ENCODE data around the gene ZNF367.
"Not testable (repeated sequence)": the region's sequence is repeated elsewhere in the genome, so short reads cannot be mapped to it uniquely, and the experiment has no call there.

ZNF367 gene

GRCh38 chr9:96379461-96379860 is 38.7 kb downstream of the ZNF367 start:
- H3K9me3 ChIP-seq (ENCODE audit: insufficient read depth, low read depth, low read length), result no peaks in the 10 kb centered on the region
- peaks cover 21% of the 10 kb centered on the region; the same call in 1 of the 2 replicates for H3K4me1 ChIP-seq (ENCODE audit: insufficient read depth, low read length)
- H3K4me3 ChIP-seq (ENCODE audit: low read length), result no peak overlapping the region
- no peak overlapping the region for H3K27ac ChIP-seq (ENCODE audit: low read depth, low read length)
- peaks cover 3% of the 10 kb centered on the region; the same call in 1 of the 2 replicates for H3K27me3 ChIP-seq (ENCODE audit: insufficient read depth, low read length)
- 98% methylated on average over 2 of the region's 2 CpGs for WGBS
- H3K9ac ChIP-seq (ENCODE audit: low read depth, low read length), result no peak overlapping the region
- H3K36me3 ChIP-seq (ENCODE audit: insufficient read depth, low read length), result no peaks in the 10 kb centered on the region

- Histone ChIP-seq H3K4me1 (ENCODE audit: insufficient read depth, low read length) (peaks cover 18% of the 10 kb centered on the region; the same call in 1 of the 2 replicates), H3K9me3 (ENCODE audit: insufficient read depth, low read depth, low read length) (no peaks in the 10 kb centered on the region), H3K36me3 (ENCODE audit: insufficient read depth, low read length) (no peaks in the 10 kb centered on the region)
These were observed 40.0 kb downstream of the ZNF367 start for GRCh38 chr9:96378187-96378586.

GRCh38 chr9:96376891-96377874 is 41.0 kb downstream of the ZNF367 start:
- H3K9ac ChIP-seq (ENCODE audit: low read depth, low read length), result peak overlapping the region; percentile 5
- no peaks in the 10 kb centered on the region for H3K9me3 ChIP-seq (ENCODE audit: insufficient read depth, low read depth, low read length)
- no peaks in the 10 kb centered on the region for H3K27me3 ChIP-seq (ENCODE audit: insufficient read depth, low read length)
- H3K27ac ChIP-seq (ENCODE audit: low read depth, low read length), result no peak overlapping the region
- H3K4me1 ChIP-seq (ENCODE audit: insufficient read depth, low read length), result peaks cover 11% of the 10 kb centered on the region; the same call in 1 of the 2 replicates
- 85% methylated on average over 13 of the region's 13 CpGs for WGBS
- H3K4me3 ChIP-seq (ENCODE audit: low read length), result no peak overlapping the region
- H3K36me3 ChIP-seq (ENCODE audit: insufficient read depth, low read length), result no peaks in the 10 kb centered on the region

More at GRCh38 chr9:96378187-96378586, 40.0 kb downstream of the ZNF367 start:
- WGBS, result 89% methylated on average over 3 of the region's 3 CpGs
- Histone ChIP-seq H3K27ac (ENCODE audit: low read depth, low read length) (no peak overlapping the region), H3K4me3 (ENCODE audit: low read length) (no peak overlapping the region), H3K9ac (ENCODE audit: low read depth, low read length) (no peak overlapping the region), H3K27me3 (ENCODE audit: insufficient read depth, low read length) (peaks cover 3% of the 10 kb centered on the region; the same call in 1 of the 2 replicates)

GRCh38 chr9:96375507-96375906 is 42.7 kb downstream of the ZNF367 start:
- not testable (repeated sequence) for H3K4me3 ChIP-seq (ENCODE audit: low read length); H3K27me3 ChIP-seq (ENCODE audit: insufficient read depth, low read length); H3K9me3 ChIP-seq (ENCODE audit: insufficient read depth, low read depth, low read length); H3K9ac ChIP-seq (ENCODE audit: low read depth, low read length); H3K27ac ChIP-seq (ENCODE audit: low read depth, low read length); H3K36me3 ChIP-seq (ENCODE audit: insufficient read depth, low read length)
- 96% methylated on average over 6 of the region's 6 CpGs for WGBS
- H3K4me1 ChIP-seq (ENCODE audit: insufficient read depth, low read length), result peaks cover 11% of the 10 kb centered on the region; the same call in 1 of the 2 replicates

- no peak overlapping the region for H3K4me3 ChIP-seq (ENCODE audit: low read length)
- H3K9ac ChIP-seq (ENCODE audit: low read depth, low read length), result no peak overlapping the region
- H3K27me3 ChIP-seq (ENCODE audit: insufficient read depth, low read length), result no peaks in the 10 kb centered on the region
- no CpG with 5 or more reads among the region's 1 CpG for WGBS
- H3K27ac ChIP-seq (ENCODE audit: low read depth, low read length), result no peak overlapping the region
- H3K9me3 ChIP-seq (ENCODE audit: insufficient read depth, low read depth, low read length), result no peaks in the 10 kb centered on the region
- H3K4me1 ChIP-seq (ENCODE audit: insufficient read depth, low read length), result no peaks in the 10 kb centered on the region
- peaks cover 12% of the 10 kb centered on the region for H3K36me3 ChIP-seq (ENCODE audit: insufficient read depth, low read length)
These were observed 50.2 kb downstream of the ZNF367 start for GRCh38 chr9:96367943-96368342.

GRCh38 chr9:96363175-96363967 is 54.8 kb downstream of the ZNF367 start:
- no peaks in the 10 kb centered on the region for H3K4me1 ChIP-seq (ENCODE audit: insufficient read depth, low read length)
- H3K9me3 ChIP-seq (ENCODE audit: insufficient read depth, low read depth, low read length), result no peaks in the 10 kb centered on the region
- no peaks in the 10 kb centered on the region for H3K27me3 ChIP-seq (ENCODE audit: insufficient read depth, low read length)
- 95% methylated on average over 9 of the region's 9 CpGs for whole genome bisulfite sequencing
- H3K27ac ChIP-seq (ENCODE audit: low read depth, low read length), result no peak overlapping the region
- H3K9ac ChIP-seq (ENCODE audit: low read depth, low read length), result no peak overlapping the region
- H3K4me3 ChIP-seq (ENCODE audit: low read length), result no peak overlapping the region
- H3K36me3 ChIP-seq (ENCODE audit: insufficient read depth, low read length), result peaks cover 21% of the 10 kb centered on the region

GRCh38 chr9:96362119-96362518 is 56.1 kb downstream of the ZNF367 start:
- not testable (repeated sequence) for H3K9ac ChIP-seq (ENCODE audit: low read depth, low read length); H3K9me3 ChIP-seq (ENCODE audit: insufficient read depth, low read depth, low read length); H3K27ac ChIP-seq (ENCODE audit: low read depth, low read length); H3K4me3 ChIP-seq (ENCODE audit: low read length); H3K4me1 ChIP-seq (ENCODE audit: insufficient read depth, low read length); H3K27me3 ChIP-seq (ENCODE audit: insufficient read depth, low read length)
- 95% methylated on average over 6 of the region's 6 CpGs for WGBS
- H3K36me3 ChIP-seq (ENCODE audit: insufficient read depth, low read length), result peaks cover 22% of the 10 kb centered on the region

- peaks cover 22% of the 10 kb centered on the region for H3K36me3 ChIP-seq (ENCODE audit: insufficient read depth, low read length)
- 96% methylated on average over 6 of the region's 6 CpGs for WGBS
- H3K4me3 ChIP-seq (ENCODE audit: low read length), result no peak overlapping the region
- H3K9me3 ChIP-seq (ENCODE audit: insufficient read depth, low read depth, low read length), result no peaks in the 10 kb centered on the region
- no peak overlapping the region for H3K27ac ChIP-seq (ENCODE audit: low read depth, low read length)
- H3K4me1 ChIP-seq (ENCODE audit: insufficient read depth, low read length), result no peaks in the 10 kb centered on the region
- H3K27me3 ChIP-seq (ENCODE audit: insufficient read depth, low read length), result no peaks in the 10 kb centered on the region
- H3K9ac ChIP-seq (ENCODE audit: low read depth, low read length), result no peak overlapping the region
These were observed 56.5 kb downstream of the ZNF367 start for GRCh38 chr9:96361668-96362067.

GRCh38 chr9:96360976-96361375 is 57.2 kb downstream of the ZNF367 start:
- no peak overlapping the region for H3K27ac ChIP-seq (ENCODE audit: low read depth, low read length)
- H3K27me3 ChIP-seq (ENCODE audit: insufficient read depth, low read length), result no peaks in the 10 kb centered on the region
- 95% methylated on average over 2 of the region's 2 CpGs for WGBS
- no peak overlapping the region for H3K4me3 ChIP-seq (ENCODE audit: low read length)
- no peak overlapping the region for H3K9ac ChIP-seq (ENCODE audit: low read depth, low read length)
- H3K9me3 ChIP-seq (ENCODE audit: insufficient read depth, low read depth, low read length), result no peaks in the 10 kb centered on the region
- peaks cover 22% of the 10 kb centered on the region for H3K36me3 ChIP-seq (ENCODE audit: insufficient read depth, low read length)
- no peaks in the 10 kb centered on the region for H3K4me1 ChIP-seq (ENCODE audit: insufficient read depth, low read length)

GRCh38 chr9:96360523-96360922 is 57.6 kb downstream of the ZNF367 start:
- H3K9ac ChIP-seq (ENCODE audit: low read depth, low read length); H3K4me1 ChIP-seq (ENCODE audit: insufficient read depth, low read length); H3K27me3 ChIP-seq (ENCODE audit: insufficient read depth, low read length); H3K9me3 ChIP-seq (ENCODE audit: insufficient read depth, low read depth, low read length); H3K27ac ChIP-seq (ENCODE audit: low read depth, low read length); H3K4me3 ChIP-seq (ENCODE audit: low read length): not testable (repeated sequence)
- H3K36me3 ChIP-seq (ENCODE audit: insufficient read depth, low read length), result peaks cover 22% of the 10 kb centered on the region
- WGBS, result 99% methylated on average over 4 of the region's 6 CpGs

GRCh38 chr9:96350866-96351265 is 67.3 kb downstream of the ZNF367 start:
- no peak overlapping the region for H3K4me3 ChIP-seq (ENCODE audit: low read length)
- H3K27me3 ChIP-seq (ENCODE audit: insufficient read depth, low read length), result no peaks in the 10 kb centered on the region
- peaks cover 7% of the 10 kb centered on the region for H3K4me1 ChIP-seq (ENCODE audit: insufficient read depth, low read length)
- 0 out of 2 replicates have a peak, but pooled peaks cover 7% of the 10 kb centered on the region for H3K36me3 ChIP-seq (ENCODE audit: insufficient read depth, low read length)
- H3K9ac ChIP-seq (ENCODE audit: low read depth, low read length), result no peak overlapping the region
- H3K27ac ChIP-seq (ENCODE audit: low read depth, low read length), result no peak overlapping the region
- no peaks in the 10 kb centered on the region for H3K9me3 ChIP-seq (ENCODE audit: insufficient read depth, low read depth, low read length)
- 80% methylated on average over 1 of the region's 1 CpG for WGBS
